Measurements from ENCODE around the gene TFF1.

Gene TFF1

GRCh38 chr21:42407476-42407875 is 41.1 kb upstream of the TFF1 start:
- Histone ChIP-seq H3K4me3 (ENCODE audit: low read length) (no peak overlapping the region), H3K56ac (ENCODE audit: low read length) (no peak overlapping the region), H3K4ac (ENCODE audit: low read depth, low read length) (no peak overlapping the region), H2BK5ac (ENCODE audit: low read length) (no peak overlapping the region), H3K79me2 (ENCODE audit: control insufficient read depth, insufficient read depth, low read length) (no peaks in the 10 kb centered on the region), H3K4me2 (ENCODE audit: low read length) (no peak overlapping the region), H4K8ac (ENCODE audit: low read depth, low read length) (no peak overlapping the region), H3K79me1 (ENCODE audit: low read length) (no peaks in the 10 kb centered on the region), H4K5ac (ENCODE audit: low read length) (no peak overlapping the region), H3K18ac (ENCODE audit: low read length) (no peak overlapping the region), H3K4me1 (ENCODE audit: control insufficient read depth, low read depth, low read length) (no peaks in the 10 kb centered on the region), H3K23ac (ENCODE audit: low read length) (no peak overlapping the region), H2BK120ac (ENCODE audit: low read depth, low read length) (no peak overlapping the region), H3K36me3 (ENCODE audit: control insufficient read depth, insufficient read depth, low read length) (no peaks in the 10 kb centered on the region), H2AK5ac (ENCODE audit: low read length) (no peak overlapping the region), H3K27ac (ENCODE audit: low read depth, low read length) (no peak overlapping the region), H2BK15ac (replicated peaks; ENCODE audit: low read depth) (no peak overlapping the region), H3K27me3 (ENCODE audit: insufficient read depth, low read length, poor library complexity) (no peaks in the 10 kb centered on the region), H3K9ac (ENCODE audit: low read length) (no peak overlapping the region)
- WGBS (ENCODE audit: extremely low coverage, insufficient coverage, low lambda C conversion rate), result no CpG with 5 or more reads among the region's 5 CpGs
- no peak for DNase-seq

DNA sequence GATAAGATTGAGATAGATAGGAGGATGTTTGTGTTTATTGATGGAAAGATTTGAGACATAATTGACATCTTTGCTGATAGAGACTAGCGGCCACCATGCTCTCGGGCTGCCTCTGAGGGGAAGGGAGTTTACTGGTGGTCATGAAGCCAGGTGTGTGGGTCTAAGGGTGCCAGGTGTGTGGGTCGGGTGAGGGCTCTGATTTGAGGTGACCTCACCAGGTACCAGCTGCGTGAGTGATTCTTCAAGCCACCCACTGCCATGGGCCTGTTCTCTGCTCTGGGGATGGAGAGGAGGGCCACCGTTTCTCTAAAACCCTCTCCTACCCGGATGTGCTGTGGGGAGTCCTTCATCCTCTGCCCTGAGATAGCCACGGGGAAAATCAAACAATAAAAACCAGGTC is 40.5 kb upstream of the TFF1 start:
- Histone ChIP-seq H3K23ac (ENCODE audit: low read length) (no peak overlapping the region), H2BK15ac (replicated peaks; ENCODE audit: low read depth) (no peak overlapping the region), H2BK120ac (ENCODE audit: low read depth, low read length) (no peak overlapping the region), H3K4me3 (ENCODE audit: low read length) (no peak overlapping the region), H3K9ac (ENCODE audit: low read length) (no peak overlapping the region), H3K27me3 (ENCODE audit: insufficient read depth, low read length, poor library complexity) (no peaks in the 10 kb centered on the region), H2BK5ac (ENCODE audit: low read length) (no peak overlapping the region), H3K56ac (ENCODE audit: low read length) (no peak overlapping the region), H3K4ac (ENCODE audit: low read depth, low read length) (no peak overlapping the region), H3K36me3 (ENCODE audit: control insufficient read depth, insufficient read depth, low read length) (no peaks in the 10 kb centered on the region), H4K5ac (ENCODE audit: low read length) (no peak overlapping the region), H3K79me1 (ENCODE audit: low read length) (no peaks in the 10 kb centered on the region), H3K4me2 (ENCODE audit: low read length) (no peak overlapping the region), H4K8ac (ENCODE audit: low read depth, low read length) (no peak overlapping the region), H3K27ac (ENCODE audit: low read depth, low read length) (no peak overlapping the region), H3K4me1 (ENCODE audit: control insufficient read depth, low read depth, low read length) (no peaks in the 10 kb centered on the region), H3K18ac (ENCODE audit: low read length) (no peak overlapping the region), H3K79me2 (ENCODE audit: control insufficient read depth, insufficient read depth, low read length) (no peaks in the 10 kb centered on the region), H2AK5ac (ENCODE audit: low read length) (no peak overlapping the region)
- no peak for DNase-seq
- WGBS (ENCODE audit: extremely low coverage, insufficient coverage, low lambda C conversion rate), result no CpG with 5 or more reads among the region's 7 CpGs

DNA sequence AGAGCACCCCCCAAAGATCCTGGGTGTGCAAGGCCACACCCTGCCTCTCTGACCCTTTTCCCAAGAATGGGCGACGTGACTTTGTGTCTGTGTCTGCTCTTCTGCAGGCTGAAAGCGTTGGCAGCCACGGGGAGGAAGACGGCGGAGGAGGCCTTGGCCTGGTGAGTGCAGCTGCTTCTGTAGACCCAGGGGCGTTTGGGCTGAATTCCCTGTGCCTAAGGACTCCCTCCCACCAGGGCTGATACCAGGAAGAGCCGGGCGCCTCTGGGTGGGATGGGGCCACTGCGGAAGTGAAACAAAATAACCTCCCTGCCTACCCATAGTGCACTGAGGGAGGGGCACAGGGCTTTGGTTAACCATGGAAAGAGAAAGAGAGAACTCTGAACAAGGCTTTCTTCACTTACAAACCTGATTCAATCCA is 39.9 kb upstream of the TFF1 start:
- Histone ChIP-seq H2BK5ac (ENCODE audit: low read length) (no peak overlapping the region), H3K18ac (ENCODE audit: low read length) (no peak overlapping the region), H3K4me1 (ENCODE audit: control insufficient read depth, low read depth, low read length) (no peaks in the 10 kb centered on the region), H3K27ac (ENCODE audit: low read depth, low read length) (no peak overlapping the region), H3K23ac (ENCODE audit: low read length) (no peak overlapping the region), H3K4me2 (ENCODE audit: low read length) (no peak overlapping the region), H2BK15ac (replicated peaks; ENCODE audit: low read depth) (no peak overlapping the region), H2AK5ac (ENCODE audit: low read length) (no peak overlapping the region), H3K9ac (ENCODE audit: low read length) (no peak overlapping the region), H4K8ac (ENCODE audit: low read depth, low read length) (no peak overlapping the region), H3K56ac (ENCODE audit: low read length) (no peak overlapping the region), H3K79me1 (ENCODE audit: low read length) (no peaks in the 10 kb centered on the region), H2BK120ac (ENCODE audit: low read depth, low read length) (no peak overlapping the region), H3K4ac (ENCODE audit: low read depth, low read length) (no peak overlapping the region), H3K4me3 (ENCODE audit: low read length) (no peak overlapping the region), H3K27me3 (ENCODE audit: insufficient read depth, low read length, poor library complexity) (no peaks in the 10 kb centered on the region), H3K79me2 (ENCODE audit: control insufficient read depth, insufficient read depth, low read length) (no peaks in the 10 kb centered on the region), H3K36me3 (ENCODE audit: control insufficient read depth, insufficient read depth, low read length) (no peaks in the 10 kb centered on the region), H4K5ac (ENCODE audit: low read length) (no peak overlapping the region)
- DNase-seq, result no peak
- WGBS (ENCODE audit: extremely low coverage, insufficient coverage, low lambda C conversion rate), result no CpG with 5 or more reads among the region's 10 CpGs

DNA sequence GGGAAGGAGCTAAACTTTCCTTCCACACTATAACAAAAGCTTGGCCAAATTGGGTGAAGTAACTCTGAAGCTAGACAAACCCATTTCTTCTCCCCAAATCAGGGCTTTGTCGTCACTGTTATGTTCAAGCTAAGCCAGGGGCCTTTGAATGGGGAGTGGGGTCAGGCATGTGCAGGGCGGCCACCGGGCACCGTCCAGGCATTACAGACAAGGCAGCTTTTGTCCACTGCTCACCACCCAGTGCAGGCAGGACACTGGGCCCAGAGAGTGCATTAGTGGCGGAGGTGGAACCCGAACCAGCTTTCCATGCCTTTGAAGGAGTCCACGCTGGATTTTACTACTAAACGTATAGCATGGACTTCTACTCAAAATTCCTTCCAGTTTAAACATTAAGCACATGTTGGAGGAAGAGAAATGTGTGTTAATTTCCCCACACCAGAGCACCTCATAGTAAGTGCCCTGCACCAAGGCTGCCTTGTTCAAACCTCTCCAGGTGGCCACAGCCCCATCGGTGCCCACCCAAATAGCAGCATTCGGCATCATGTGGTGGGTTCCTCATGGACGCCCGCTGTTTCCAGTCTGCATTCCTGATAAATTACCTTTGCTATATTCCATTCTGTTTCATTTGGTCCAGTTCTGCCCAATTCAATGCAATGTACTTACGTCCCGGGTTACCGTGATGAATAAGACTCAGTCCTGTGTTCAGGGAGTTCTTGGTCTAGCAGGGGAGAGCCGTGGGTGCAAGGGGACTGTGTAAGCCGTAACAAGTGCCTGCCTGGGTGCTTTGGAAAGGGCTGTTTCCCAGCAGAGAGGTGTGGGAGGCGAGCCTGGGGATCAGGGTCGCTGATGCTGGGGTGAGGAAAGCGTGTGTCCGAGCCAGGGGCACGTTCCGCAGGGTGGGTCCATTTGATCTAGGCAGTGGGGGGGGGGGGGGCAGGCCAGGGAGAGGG is 39.0 kb upstream of the TFF1 start:
- Histone ChIP-seq H3K4me1 (ENCODE audit: control insufficient read depth, low read depth, low read length) (no peaks in the 10 kb centered on the region), H3K27me3 (ENCODE audit: insufficient read depth, low read length, poor library complexity) (no peaks in the 10 kb centered on the region), H3K79me2 (ENCODE audit: control insufficient read depth, insufficient read depth, low read length) (no peaks in the 10 kb centered on the region), H2BK120ac (ENCODE audit: low read depth, low read length) (no peak overlapping the region), H2BK15ac (replicated peaks; ENCODE audit: low read depth) (no peak overlapping the region), H4K8ac (ENCODE audit: low read depth, low read length) (no peak overlapping the region), H3K79me1 (ENCODE audit: low read length) (no peaks in the 10 kb centered on the region), H3K27ac (ENCODE audit: low read depth, low read length) (no peak overlapping the region), H3K18ac (ENCODE audit: low read length) (no peak overlapping the region), H3K9ac (ENCODE audit: low read length) (no peak overlapping the region), H3K56ac (ENCODE audit: low read length) (no peak overlapping the region), H3K4me3 (ENCODE audit: low read length) (no peak overlapping the region), H2AK5ac (ENCODE audit: low read length) (no peak overlapping the region), H4K5ac (ENCODE audit: low read length) (no peak overlapping the region), H3K36me3 (ENCODE audit: control insufficient read depth, insufficient read depth, low read length) (no peaks in the 10 kb centered on the region), H3K23ac (ENCODE audit: low read length) (no peak overlapping the region), H3K4me2 (ENCODE audit: low read length) (no peak overlapping the region), H2BK5ac (ENCODE audit: low read length) (no peak overlapping the region), H3K4ac (ENCODE audit: low read depth, low read length) (no peak overlapping the region)
- no peak for DNase-seq
- no CpG with 5 or more reads among the region's 23 CpGs for whole genome bisulfite sequencing (ENCODE audit: extremely low coverage, insufficient coverage, low lambda C conversion rate)

GRCh38 chr21:42404539-42404938 is 38.2 kb upstream of the TFF1 start:
- H3K4me2 ChIP-seq (ENCODE audit: low read length), result no peak overlapping the region
- no peak overlapping the region for H3K56ac ChIP-seq (ENCODE audit: low read length)
- H2BK120ac ChIP-seq (ENCODE audit: low read depth, low read length), result no peak overlapping the region
- no peak for DNase-seq
- H3K4me1 ChIP-seq (ENCODE audit: control insufficient read depth, low read depth, low read length), result no peaks in the 10 kb centered on the region
- H2BK5ac ChIP-seq (ENCODE audit: low read length), result no peak overlapping the region
- H3K23ac ChIP-seq (ENCODE audit: low read length), result no peak overlapping the region
- no peaks in the 10 kb centered on the region for H3K79me1 ChIP-seq (ENCODE audit: low read length)
- H2AK5ac ChIP-seq (ENCODE audit: low read length), result no peak overlapping the region
- no CpG with 5 or more reads among the region's 10 CpGs for WGBS (ENCODE audit: extremely low coverage, insufficient coverage, low lambda C conversion rate)
- H2BK15ac ChIP-seq (replicated peaks; ENCODE audit: low read depth), result no peak overlapping the region
- H3K4ac ChIP-seq (ENCODE audit: low read depth, low read length), result no peak overlapping the region
- no peaks in the 10 kb centered on the region for H3K36me3 ChIP-seq (ENCODE audit: control insufficient read depth, insufficient read depth, low read length)
- H3K18ac ChIP-seq (ENCODE audit: low read length), result no peak overlapping the region
- no peaks in the 10 kb centered on the region for H3K27me3 ChIP-seq (ENCODE audit: insufficient read depth, low read length, poor library complexity)
- H4K8ac ChIP-seq (ENCODE audit: low read depth, low read length), result no peak overlapping the region
- H3K4me3 ChIP-seq (ENCODE audit: low read length), result no peak overlapping the region
- H3K9ac ChIP-seq (ENCODE audit: low read length), result no peak overlapping the region
- H4K5ac ChIP-seq (ENCODE audit: low read length), result no peak overlapping the region
- H3K27ac ChIP-seq (ENCODE audit: low read depth, low read length), result no peak overlapping the region
- no peaks in the 10 kb centered on the region for H3K79me2 ChIP-seq (ENCODE audit: control insufficient read depth, insufficient read depth, low read length)

Measured in mesendoderm (in vitro differentiated cells).